Measurements from ENCODE around the gene CACNA1G.

- TF ChIP-seq, protein P1, sequence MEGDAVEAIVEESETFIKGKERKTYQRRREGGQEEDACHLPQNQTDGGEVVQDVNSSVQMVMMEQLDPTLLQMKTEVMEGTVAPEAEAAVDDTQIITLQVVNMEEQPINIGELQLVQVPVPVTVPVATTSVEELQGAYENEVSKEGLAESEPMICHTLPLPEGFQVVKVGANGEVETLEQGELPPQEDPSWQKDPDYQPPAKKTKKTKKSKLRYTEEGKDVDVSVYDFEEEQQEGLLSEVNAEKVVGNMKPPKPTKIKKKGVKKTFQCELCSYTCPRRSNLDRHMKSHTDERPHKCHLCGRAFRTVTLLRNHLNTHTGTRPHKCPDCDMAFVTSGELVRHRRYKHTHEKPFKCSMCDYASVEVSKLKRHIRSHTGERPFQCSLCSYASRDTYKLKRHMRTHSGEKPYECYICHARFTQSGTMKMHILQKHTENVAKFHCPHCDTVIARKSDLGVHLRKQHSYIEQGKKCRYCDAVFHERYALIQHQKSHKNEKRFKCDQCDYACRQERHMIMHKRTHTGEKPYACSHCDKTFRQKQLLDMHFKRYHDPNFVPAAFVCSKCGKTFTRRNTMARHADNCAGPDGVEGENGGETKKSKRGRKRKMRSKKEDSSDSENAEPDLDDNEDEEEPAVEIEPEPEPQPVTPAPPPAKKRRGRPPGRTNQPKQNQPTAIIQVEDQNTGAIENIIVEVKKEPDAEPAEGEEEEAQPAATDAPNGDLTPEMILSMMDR (IDR thresholded peaks at IDR 0.05; ENCODE audit: insufficient read depth, low read depth, low read length), result no peak
- no peak for TF ChIP-seq EZH2 (IDR thresholded peaks at IDR 0.05; ENCODE audit: insufficient read depth, low read length)
Measured at GRCh38 chr17:50568659-50569058, 8.1 kb downstream of the CACNA1G start.
